Suppressor macrophage treated with lipopolysaccharide for 4 hours (primary cell): ENCODE data around the gene ABCC12.

Experiments used
- DNase-seq: peaks from one replicate; pipeline ENCODE4 v3.0.0-alpha.2; 2020

ABCC12 gene

GRCh38 chr16:48131201-48131935, 24.4 kb downstream of the ABCC12 start:
- no peak for DNase-seq

GRCh38 chr16:48129926-48130325, 25.9 kb downstream of the ABCC12 start:
- DNase-seq = no peak

DNA sequence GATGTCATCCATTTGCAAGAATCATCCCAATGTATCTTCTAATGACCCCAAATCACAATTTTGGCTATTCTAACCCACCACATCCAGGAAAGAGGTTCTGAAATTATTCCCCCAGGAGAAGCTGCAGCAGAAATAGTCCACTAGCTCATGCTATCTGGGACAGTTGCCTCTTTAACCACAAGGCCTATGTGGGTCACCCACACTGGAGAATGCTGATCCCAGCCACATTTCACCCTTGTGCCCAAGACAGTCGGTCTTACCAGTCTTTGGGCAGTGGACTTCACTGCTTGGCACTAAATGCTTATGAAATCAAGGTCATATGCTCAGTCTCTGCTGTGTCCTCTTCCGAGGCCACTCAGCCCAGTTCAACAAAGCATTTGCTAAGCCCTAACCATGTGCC, 27.0 kb downstream of the ABCC12 start:
- DNase-seq = no peak

DNA sequence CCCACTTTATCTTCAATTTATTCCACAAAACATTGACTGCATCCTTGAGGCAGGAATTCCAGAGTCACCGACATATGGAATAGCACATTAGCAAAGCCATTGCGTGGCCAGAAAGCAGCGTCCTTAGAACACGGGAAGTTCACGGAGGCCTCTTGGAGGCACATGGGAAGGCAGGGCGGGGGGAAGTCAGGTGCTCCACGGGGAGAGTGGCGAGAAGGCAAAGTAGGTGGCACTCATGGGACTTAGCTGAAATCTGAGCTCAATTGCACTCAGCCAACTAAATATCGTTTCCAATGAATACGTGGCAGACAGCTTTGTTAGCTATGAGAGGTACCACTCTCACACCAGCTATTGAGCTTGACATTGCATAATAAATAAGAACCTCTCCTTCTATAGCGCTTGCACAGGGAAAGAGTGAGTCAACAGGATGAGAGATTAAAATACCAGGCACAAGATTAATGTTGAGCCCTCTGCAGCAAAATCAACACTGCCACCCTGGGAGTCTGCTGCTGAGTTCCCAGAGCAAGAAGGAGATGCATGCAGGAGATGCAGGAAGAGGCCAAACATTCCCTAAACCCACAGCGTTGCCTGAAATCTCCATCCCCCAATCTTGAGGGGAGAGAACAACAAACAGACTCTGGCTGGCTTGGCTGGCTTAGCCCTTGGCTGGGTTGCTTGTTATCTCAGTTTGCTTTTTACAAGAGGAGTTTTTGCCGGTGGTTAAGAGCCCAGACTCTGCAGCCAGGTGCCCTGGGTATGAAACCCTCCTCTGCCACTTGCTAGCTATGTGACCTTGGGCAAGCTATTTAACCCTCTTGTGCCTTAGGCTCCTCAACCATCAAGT, 28.8 kb downstream of the ABCC12 start:
- DNase-seq = no peak

- DNase-seq = no peak
These were observed 29.9 kb downstream of the ABCC12 start for GRCh38 chr16:48125888-48126287.

DNA sequence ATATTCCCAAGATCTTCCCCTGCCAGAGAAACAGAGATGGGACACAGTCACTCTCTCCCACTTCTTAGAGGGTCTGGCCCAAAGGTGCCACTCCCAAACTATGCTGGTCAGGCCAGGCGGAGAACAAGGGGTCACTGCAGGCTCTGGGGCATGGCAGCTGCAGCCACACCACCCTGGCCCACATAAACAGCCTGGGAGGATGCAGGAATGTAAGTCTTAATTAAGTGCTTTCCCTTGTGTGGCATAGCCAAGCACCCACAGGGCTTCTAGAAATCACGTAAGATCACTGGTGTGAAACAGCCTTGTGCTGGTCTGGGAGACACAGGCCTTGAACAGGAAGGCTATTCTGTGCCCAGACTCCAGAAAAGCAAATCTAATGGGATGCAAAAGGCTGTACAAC, 31.5 kb downstream of the ABCC12 start:
- DNase-seq = no peak

GRCh38 chr16:48123104-48123788, 32.5 kb downstream of the ABCC12 start:
- peak; percentile 79 for DNase-seq

GRCh38 chr16:48121276-48121675, 34.5 kb downstream of the ABCC12 start:
- no peak for DNase-seq

DNA sequence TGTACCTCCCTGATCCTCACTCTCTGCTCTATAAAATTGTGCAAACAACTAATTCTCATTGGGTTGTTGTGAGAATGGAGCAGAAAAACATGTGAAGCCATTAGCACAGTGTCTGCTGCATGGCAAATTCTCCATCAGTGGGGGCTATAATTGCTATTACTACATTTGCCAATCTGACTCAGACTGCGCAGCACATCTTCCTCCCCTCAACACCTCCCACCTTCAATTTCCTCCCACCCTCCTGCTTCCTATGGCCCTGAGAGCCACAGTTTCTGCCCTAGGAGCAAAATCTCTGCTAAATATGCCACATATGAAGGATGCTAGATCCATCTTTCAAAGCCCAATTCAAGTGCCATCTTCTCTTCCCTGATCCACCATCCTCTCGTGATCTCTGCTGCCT, 37.0 kb downstream of the ABCC12 start:
- no peak for DNase-seq

DNA sequence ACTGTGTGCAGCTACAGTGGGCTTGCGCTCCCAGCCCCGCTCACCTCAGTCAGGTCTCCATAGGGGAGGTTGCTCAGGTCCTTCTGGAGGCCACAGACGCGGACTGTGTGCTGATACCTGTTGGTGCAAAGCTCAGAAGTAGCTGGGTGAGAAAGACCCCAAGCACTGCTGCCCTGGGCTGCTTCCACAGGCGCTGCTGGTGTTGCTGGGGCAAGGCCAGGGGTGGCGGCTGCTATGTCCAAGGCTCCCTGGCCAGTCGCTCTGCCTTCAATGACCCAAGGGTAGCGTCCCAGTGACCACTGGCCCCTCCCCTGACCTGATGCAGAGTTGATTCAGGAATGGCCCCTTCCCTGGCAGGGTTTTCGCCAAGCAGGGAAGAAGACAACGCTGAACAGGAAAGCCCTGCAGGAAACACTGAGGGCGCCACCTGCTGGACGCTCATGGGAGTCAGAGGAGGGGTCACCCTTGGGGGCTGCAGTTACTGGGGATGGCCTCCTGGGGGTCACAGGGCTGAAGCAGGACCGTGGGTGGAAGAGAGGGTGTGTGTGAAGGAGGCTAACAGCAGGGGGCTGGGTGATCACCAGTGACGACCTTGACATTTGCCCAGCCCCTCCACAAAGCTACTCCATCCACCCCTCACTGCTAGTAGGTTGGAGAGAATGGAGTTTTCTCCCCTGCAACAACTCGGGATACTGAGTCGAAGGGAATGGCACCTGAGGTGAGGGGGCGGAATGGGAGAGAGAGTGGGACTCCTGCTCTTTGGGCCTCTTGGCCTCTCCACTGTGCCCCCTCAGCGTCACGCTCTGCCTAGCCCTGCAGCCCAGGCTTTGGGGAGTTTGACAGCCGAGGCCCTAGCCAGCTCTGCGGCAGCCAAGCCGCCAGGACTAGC, 38.3 kb downstream of the ABCC12 start:
- DNase-seq = peak; percentile 43

DNA sequence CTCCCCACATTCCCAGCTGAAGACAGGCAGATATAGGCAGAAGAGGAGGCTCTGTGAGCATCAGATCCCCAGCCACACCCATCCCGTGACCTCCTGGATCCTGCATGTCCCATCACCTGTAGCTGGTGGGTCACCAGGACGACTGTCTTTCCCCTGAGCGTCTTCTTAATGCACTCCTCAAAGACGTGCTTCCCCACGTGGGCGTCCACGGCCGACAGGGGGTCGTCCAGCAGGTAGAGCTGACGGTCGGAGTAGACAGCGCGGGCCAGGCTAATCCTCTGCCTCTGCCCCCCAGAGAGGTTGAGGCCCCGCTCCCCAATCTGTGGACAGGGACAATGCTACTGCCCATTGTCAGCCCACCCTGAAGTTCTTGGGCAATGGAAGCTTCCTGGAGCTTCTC, 40.5 kb downstream of the ABCC12 start:
- no peak for DNase-seq

DNA sequence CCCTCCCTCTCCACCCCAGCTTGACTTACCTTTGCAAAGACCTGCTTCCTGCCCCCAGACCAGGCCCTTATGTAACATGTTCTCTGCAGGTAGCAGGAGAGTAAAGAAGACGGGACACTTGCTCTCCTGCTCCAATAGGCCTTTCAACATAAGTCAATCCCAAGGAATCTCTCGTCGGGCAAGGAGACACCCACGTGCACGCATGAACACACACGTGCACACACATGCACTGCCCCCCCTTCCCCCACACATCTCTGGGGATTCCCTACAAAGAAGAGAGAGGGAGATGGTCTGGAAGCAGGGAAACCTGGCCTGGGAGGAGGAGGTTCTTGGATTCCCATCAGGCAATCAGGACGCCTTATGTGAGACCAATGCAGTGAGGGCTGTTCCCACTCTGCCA, 41.4 kb downstream of the ABCC12 start:
- DNase-seq = no peak

DNA sequence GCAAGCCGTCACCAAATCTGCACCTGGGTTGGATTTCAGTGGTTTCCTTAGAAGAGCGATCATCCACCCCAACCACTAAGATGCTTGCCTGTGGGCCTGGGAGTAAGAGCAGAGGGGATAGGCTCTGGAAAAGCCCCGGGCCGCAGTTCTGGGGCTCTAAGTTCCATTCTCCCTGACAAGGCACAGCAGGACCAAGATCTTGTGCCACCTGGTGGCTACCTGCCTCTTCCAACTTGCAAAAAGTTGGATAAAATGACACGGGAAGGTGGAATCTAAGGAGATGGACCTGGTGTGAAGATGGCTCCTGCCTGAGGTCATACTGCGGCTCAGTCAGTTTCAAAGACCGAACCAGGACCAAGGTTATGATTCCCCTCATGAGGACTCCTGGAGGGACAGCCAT, 42.3 kb downstream of the ABCC12 start:
- DNase-seq = no peak

- DNase-seq = no peak
These were observed 42.8 kb downstream of the ABCC12 start for GRCh38 chr16:48113001-48113400.

DNA sequence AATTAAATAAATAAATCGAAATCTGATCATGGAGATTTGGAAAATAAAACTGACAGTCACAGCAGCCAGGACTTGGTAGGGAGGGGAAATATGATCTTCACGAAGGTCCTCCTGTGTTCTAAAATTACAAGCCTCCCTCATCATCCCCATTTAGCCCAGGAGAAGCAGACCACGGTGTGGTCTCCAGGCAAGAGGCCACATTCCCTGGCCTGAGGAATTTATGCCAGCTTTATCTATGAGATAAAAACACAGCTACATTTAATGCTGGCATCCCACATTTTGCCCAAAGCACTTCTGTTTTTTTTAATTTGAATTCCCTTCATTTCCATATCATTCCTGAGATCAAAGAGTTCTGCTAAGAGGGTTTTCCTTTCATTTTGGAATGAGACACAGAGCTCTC, 43.2 kb downstream of the ABCC12 start:
- DNase-seq = no peak

DNA sequence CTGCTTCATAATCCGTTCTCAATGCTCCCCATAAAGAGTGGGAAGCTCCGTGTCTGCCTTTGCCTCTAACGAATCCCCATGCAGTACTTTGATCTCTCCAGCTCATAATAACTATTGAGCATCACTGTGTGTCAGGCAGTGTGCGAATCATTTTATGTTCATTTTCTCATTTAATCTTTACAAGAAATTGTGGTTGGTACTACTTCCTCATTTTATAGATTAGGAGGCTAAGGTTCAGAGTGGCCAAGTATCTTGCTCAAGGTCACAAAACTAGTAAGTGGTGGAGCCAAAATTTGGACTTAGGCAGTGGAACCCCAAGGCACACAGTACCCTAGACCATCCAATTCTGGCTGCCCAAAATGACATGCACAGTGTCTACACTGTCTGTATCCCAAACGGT, 44.8 kb downstream of the ABCC12 start:
- DNase-seq = no peak

DNA sequence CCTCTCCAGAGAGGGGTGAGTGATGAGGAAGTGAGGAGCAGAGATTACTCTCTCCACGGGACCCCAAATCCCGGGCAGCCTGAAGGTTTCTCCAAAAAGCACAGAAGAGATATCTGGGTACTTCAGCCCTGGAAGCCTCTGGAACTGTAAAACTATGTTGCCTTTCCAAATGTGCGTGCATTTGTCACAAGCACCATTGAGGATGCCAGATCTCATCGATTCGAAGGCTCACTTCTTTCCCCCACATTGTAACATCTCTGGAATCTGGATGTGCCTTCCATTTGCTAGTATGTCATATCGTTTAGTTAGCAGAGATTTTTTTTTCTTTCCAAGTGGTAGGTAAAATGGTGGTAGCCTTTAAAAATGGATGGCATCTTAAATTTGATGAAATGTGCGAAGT, 45.8 kb downstream of the ABCC12 start:
- no peak for DNase-seq

- no peak for DNase-seq
These were observed 46.3 kb downstream of the ABCC12 start for GRCh38 chr16:48109475-48109874.

GRCh38 chr16:48106446-48106845, 49.3 kb downstream of the ABCC12 start:
- no peak for DNase-seq
